Measurements from ENCODE around the gene GALK2.

DNA sequence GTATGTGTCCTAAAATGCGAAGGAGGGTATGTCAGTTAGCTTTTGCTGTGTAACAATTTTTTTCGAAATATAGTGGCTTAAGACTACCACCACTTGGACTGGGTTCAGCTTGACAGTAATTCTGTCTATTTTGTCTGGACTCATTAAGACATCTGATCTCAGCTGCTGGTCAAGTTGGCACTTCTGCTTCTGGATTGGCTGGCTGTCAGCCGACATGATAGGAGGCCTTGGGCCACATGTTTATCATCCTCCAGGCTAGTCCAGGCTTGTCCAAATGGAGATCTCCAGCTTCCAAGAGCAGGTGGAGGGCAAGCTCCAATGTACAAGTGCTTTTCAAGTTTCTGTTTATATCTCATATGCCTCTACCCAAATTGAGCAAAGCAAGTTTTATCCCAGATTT is 95.9 kb downstream of the GALK2 start:
- TF ChIP-seq, protein P1, sequence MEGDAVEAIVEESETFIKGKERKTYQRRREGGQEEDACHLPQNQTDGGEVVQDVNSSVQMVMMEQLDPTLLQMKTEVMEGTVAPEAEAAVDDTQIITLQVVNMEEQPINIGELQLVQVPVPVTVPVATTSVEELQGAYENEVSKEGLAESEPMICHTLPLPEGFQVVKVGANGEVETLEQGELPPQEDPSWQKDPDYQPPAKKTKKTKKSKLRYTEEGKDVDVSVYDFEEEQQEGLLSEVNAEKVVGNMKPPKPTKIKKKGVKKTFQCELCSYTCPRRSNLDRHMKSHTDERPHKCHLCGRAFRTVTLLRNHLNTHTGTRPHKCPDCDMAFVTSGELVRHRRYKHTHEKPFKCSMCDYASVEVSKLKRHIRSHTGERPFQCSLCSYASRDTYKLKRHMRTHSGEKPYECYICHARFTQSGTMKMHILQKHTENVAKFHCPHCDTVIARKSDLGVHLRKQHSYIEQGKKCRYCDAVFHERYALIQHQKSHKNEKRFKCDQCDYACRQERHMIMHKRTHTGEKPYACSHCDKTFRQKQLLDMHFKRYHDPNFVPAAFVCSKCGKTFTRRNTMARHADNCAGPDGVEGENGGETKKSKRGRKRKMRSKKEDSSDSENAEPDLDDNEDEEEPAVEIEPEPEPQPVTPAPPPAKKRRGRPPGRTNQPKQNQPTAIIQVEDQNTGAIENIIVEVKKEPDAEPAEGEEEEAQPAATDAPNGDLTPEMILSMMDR (IDR thresholded peaks at IDR 0.05): no peak
- TF ChIP-seq EZH2 (IDR thresholded peaks at IDR 0.05; ENCODE audit: borderline replicate concordance, insufficient read depth, low read depth, low read length, poor library complexity, severe bottlenecking): no peak
